CD4-positive, CD25-positive, alpha-beta regulatory T cell (primary cell): Measurements from ENCODE around the gene ACSM3. TPM values are rescaled to one million over a fixed set of nuclear protein-coding genes. Genes with fewer than 3 reads are reported as not detected.

Experiments
- ATAC-seq, 2 donors: fragments of 150-1000 bp; cut with Tn5 transposase; one replicate each; pipeline ENCODE4 v1.10.0; 2021; ENCODE audit warnings: low read depth in 2 of 2, moderate number of reproducible peaks in 2 of 2, moderate library complexity in 1 of 2
- DNase-seq, 3 donors: peaks; one replicate each; pipeline versions ENCODE4 v3.0.0 to v3.0.0-alpha.2; 2012 to 2022; ENCODE audit warnings: mixed read lengths in 1 of 3
- H3K27ac ChIP-seq: one replicate; pipeline ENCODE4 v1.7.0; 2013; ENCODE audit warnings: mild to moderate bottlenecking, low read length; ENCODE audit not compliant: insufficient read depth, poor library complexity, severe bottlenecking
- H3K27me3 ChIP-seq: one replicate; pipeline ENCODE4 v1.7.0; 2013; ENCODE audit warnings: low read length; ENCODE audit not compliant: control insufficient read depth, insufficient read depth
- H3K36me3 ChIP-seq: one replicate; pipeline ENCODE4 v1.7.0; 2013; ENCODE audit warnings: mild to moderate bottlenecking, low read length, moderate library complexity; ENCODE audit not compliant: control insufficient read depth, insufficient read depth
- H3K4me1 ChIP-seq: 2 replicates; pipeline ENCODE4 v1.7.0; 2013; ENCODE audit warnings: mild to moderate bottlenecking, low read length; ENCODE audit not compliant: insufficient read depth, control insufficient read depth, poor library complexity, severe bottlenecking
- H3K4me3 ChIP-seq: one replicate; pipeline ENCODE4 v1.7.0; 2013; ENCODE audit warnings: low read depth, mild to moderate bottlenecking, low read length, moderate library complexity
- H3K9me3 ChIP-seq, 2 experiments: 1 replicate in 1 of 2; 2 replicates in 1 of 2; pipeline ENCODE4 v1.7.0; 2013; ENCODE audit warnings: low read length in 2 of 2, mild to moderate bottlenecking in 1 of 2, moderate library complexity in 1 of 2; ENCODE audit not compliant: control insufficient read depth in 2 of 2
- H3K27ac Mint-ChIP-seq, 3 donors: one replicate each; pipeline ENCODE4 v1.8.0; 2020 to 2022; ENCODE audit warnings: mild to moderate bottlenecking in 3 of 3, mixed read lengths in 3 of 3, moderate library complexity in 2 of 3
- H3K27me3 Mint-ChIP-seq: one replicate; pipeline ENCODE4 v1.8.0; 2022; ENCODE audit warnings: mild to moderate bottlenecking, mixed read lengths
- H3K36me3 Mint-ChIP-seq: one replicate; pipeline ENCODE4 v1.8.0; 2020; ENCODE audit warnings: mixed read lengths
- H3K4me1 Mint-ChIP-seq, 4 donors: one replicate each; pipeline ENCODE4 v1.8.0; 2020 to 2022; ENCODE audit warnings: mixed read lengths in 4 of 4, mild to moderate bottlenecking in 1 of 4
- H3K4me3 Mint-ChIP-seq, 4 donors: one replicate each; pipeline ENCODE4 v1.8.0; 2020 to 2022; ENCODE audit warnings: mild to moderate bottlenecking in 4 of 4, mixed read lengths in 4 of 4, moderate library complexity in 3 of 4
- H3K9me3 Mint-ChIP-seq, 7 donors: one replicate each; pipeline ENCODE4 v1.8.0; 2020 to 2022; ENCODE audit warnings: mixed read lengths in 7 of 7, mild to moderate bottlenecking in 3 of 7, moderate library complexity in 2 of 7
- polyA plus RNA-seq, 4 donors: library from polyadenylated mRNA; unstranded; fragments of 300-500 nt; fragmentation: Illumina TruSeq; gene quantifications; one replicate each; pipeline ENCODE4 v1.2.3, GENCODE V29; 2021
- total RNA-seq: library from RNA; stranded (reverse); gene quantifications from one replicate; pipeline ENCODE4 v1.2.3, GENCODE V29; 2022

ACSM3 gene
- total and polyA plus RNA-seq, 5 donors from 2014 or later = 0.91 to 7.2 (median 3.2) TPM

DNA sequence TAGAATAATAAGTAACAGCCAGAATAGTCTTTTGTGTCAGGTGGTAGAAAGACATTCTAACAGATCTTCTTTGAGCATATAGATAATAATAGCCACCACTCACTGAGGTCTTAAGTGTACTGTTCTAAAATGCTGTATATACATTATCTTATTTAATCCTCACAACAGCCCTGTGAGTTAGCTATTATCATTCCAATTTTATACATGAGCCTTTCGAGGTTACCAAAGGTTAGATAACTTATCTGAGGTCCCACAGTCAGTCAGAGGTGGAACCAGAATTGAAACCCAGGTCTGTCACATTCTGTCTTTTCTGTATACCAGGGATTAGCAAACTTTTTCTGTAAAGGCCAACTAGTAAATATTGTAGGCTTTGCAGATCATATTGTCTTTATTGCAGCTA lies 65.7 kb downstream of the ACSM3 start:
- Mint-ChIP-seq H3K4me1 (peaks cover 0 to 14% (median 2%) of the 10 kb centered on the region in 4 donors), H3K27me3 (no peaks in the 10 kb centered on the region), H3K36me3 (peaks cover 2% of the 10 kb centered on the region), H3K27ac (no peak overlapping the region), H3K9me3 (peaks cover 0 to 2% (median 0%) of the 10 kb centered on the region in 7 donors), H3K4me3 (no peak overlapping the region)
- H3K27ac ChIP-seq = no peak overlapping the region
- no peak for ATAC-seq
- no peak for DNase-seq
- H3K9me3 ChIP-seq = no peaks in the 10 kb centered on the region
- H3K4me3 ChIP-seq = no peak overlapping the region
- H3K36me3 ChIP-seq = no peaks in the 10 kb centered on the region
- no peaks in the 10 kb centered on the region for H3K4me1 ChIP-seq
- no peaks in the 10 kb centered on the region for H3K27me3 ChIP-seq

DNA sequence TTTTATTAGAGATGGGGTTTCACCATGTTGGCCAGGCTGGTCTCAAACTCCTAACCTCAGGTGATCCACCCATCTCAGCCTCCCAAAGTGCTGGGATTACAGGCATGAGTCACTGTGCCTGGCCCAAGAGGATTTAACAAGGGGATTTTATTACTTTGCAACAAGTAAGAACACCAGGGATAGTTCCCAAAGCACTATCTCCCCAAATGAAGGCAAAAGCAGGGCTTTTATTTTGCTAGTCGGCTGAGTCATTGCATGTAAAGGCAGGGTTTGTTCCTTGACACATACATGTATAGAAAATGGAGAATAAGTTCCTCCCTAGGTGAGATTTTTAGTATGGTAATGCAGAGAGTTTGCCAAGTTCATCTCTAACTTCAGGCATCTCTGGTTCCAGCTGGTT lies 66.6 kb downstream of the ACSM3 start:
- DNase-seq (no peak), ATAC-seq (no peak)
- Mint-ChIP-seq H3K27me3 (no peaks in the 10 kb centered on the region), H3K4me1 (peaks cover 0 to 14% (median 2%) of the 10 kb centered on the region in 4 donors), H3K27ac (no peak overlapping the region), H3K36me3 (peaks cover 9% of the 10 kb centered on the region), H3K9me3 (peaks cover 0 to 9% (median 1%) of the 10 kb centered on the region in 7 donors), H3K4me3 (no peak overlapping the region)
- H3K4me1 ChIP-seq = no peaks in the 10 kb centered on the region
- H3K4me3 ChIP-seq = no peak overlapping the region
- H3K27ac ChIP-seq = no peak overlapping the region
- no peaks in the 10 kb centered on the region for H3K27me3 ChIP-seq
- no peaks in the 10 kb centered on the region for H3K9me3 ChIP-seq
- no peaks in the 10 kb centered on the region for H3K36me3 ChIP-seq

DNA sequence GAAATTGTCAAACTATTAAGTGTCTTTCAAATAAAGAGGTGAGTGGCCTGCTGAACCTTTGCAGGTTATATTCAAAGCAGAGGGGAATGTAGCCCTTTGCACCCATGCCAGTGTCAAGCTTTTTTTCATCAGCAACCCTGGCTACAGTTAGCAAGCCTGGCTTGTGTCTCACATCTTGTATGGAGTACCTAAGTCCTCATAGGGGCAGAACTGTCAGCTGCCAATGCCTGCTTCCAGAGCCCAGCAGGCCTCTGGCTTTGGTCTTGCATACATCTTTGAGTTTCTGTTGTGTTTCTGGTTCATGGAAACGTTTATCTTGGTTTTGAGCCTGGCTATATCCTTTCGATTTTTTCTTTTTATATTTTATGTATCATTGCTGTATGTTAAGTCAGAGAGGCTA lies 69.3 kb downstream of the ACSM3 start:
- Mint-ChIP-seq H3K27me3 (no peaks in the 10 kb centered on the region), H3K36me3 (peaks cover 22% of the 10 kb centered on the region)
- no peak for DNase-seq

DNA sequence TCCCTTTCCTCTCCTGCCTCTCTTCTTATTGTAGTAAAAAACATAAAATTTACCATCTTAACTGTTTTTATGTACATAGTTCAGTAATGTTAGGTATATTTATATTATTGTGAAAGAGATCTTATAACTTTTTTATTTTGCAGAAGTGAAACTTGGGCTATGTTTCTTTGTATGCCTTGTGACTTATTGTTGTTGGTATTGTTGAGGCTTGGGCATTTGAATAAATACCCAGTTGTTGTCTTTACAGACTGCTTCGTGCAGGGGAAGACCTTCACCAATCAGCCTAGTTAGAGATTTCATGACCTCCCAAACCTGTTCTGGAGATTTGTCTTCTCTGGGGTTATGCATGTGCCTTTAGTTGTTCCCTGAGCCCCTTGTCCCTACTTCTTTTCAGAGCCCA lies 74.4 kb downstream of the ACSM3 start:
- H3K4me3 ChIP-seq = no peak overlapping the region
- peaks cover 0 to 24% (median 5%) of the 10 kb centered on the region in 7 donors for H3K9me3 Mint-ChIP-seq
- no peak overlapping the region for H3K27ac Mint-ChIP-seq
- no peaks in the 10 kb centered on the region for H3K36me3 ChIP-seq
- DNase-seq (no peak), ATAC-seq (no peak)
- peaks cover 0 to 4% (median 0%) of the 10 kb centered on the region in 4 donors for H3K4me1 Mint-ChIP-seq
- H3K27ac ChIP-seq = no peak overlapping the region
- no peaks in the 10 kb centered on the region for H3K9me3 ChIP-seq
- H3K4me1 ChIP-seq = no peaks in the 10 kb centered on the region
- H3K36me3 Mint-ChIP-seq = peaks cover 22% of the 10 kb centered on the region
- H3K4me3 Mint-ChIP-seq = no peak overlapping the region
- no peaks in the 10 kb centered on the region for H3K27me3 ChIP-seq
- no peaks in the 10 kb centered on the region for H3K27me3 Mint-ChIP-seq

More for the DNA sequence above, 69.3 kb downstream of the ACSM3 start:
- Mint-ChIP-seq H3K4me3 (no peak overlapping the region), H3K4me1 (peaks cover 0 to 14% (median 2%) of the 10 kb centered on the region in 4 donors), H3K9me3 (peaks cover 0 to 24% (median 3%) of the 10 kb centered on the region in 7 donors), H3K27ac (no peak overlapping the region)
- no peaks in the 10 kb centered on the region for H3K36me3 ChIP-seq
- ATAC-seq = no peak
- no peak overlapping the region for H3K27ac ChIP-seq
- no peaks in the 10 kb centered on the region for H3K27me3 ChIP-seq
- H3K9me3 ChIP-seq = no peaks in the 10 kb centered on the region
- no peak overlapping the region for H3K4me3 ChIP-seq
- H3K4me1 ChIP-seq = no peaks in the 10 kb centered on the region

DNA sequence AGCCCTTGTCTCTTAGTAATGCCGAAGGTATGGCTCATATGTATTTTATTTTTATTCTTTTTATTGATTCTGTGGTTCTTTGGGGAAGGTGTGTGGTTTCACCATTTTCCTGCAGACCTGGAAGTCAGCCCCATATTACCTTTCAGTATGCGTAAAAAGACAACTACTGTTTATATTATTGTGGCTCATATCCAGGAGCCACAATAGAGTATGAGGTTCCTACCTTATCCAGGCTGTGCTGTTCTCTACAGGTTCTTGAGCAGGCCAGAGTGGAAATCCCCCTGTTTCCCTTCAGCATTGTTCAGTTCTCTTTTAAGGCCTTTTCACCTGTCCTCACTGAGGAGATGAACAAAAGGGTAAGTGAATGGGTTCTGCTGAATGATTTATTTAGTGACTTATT lies 75.7 kb downstream of the ACSM3 start:
- H3K36me3 ChIP-seq = no peaks in the 10 kb centered on the region
- H3K27ac ChIP-seq = no peak overlapping the region
- no peaks in the 10 kb centered on the region for H3K27me3 Mint-ChIP-seq
- H3K27me3 ChIP-seq = no peaks in the 10 kb centered on the region
- H3K9me3 Mint-ChIP-seq = peaks cover 0 to 23% (median 4%) of the 10 kb centered on the region in 7 donors
- no peaks in the 10 kb centered on the region for H3K9me3 ChIP-seq
- ATAC-seq (no peak), DNase-seq (no peak)
- no peak overlapping the region for H3K4me3 Mint-ChIP-seq
- no peak overlapping the region for H3K4me3 ChIP-seq
- peaks cover 4 to 10% (median 6%) of the 10 kb centered on the region in 4 donors for H3K4me1 Mint-ChIP-seq
- peaks cover 6% of the 10 kb centered on the region for H3K4me1 ChIP-seq
- H3K27ac Mint-ChIP-seq = no peak overlapping the region
- H3K36me3 Mint-ChIP-seq = peaks cover 20% of the 10 kb centered on the region

DNA sequence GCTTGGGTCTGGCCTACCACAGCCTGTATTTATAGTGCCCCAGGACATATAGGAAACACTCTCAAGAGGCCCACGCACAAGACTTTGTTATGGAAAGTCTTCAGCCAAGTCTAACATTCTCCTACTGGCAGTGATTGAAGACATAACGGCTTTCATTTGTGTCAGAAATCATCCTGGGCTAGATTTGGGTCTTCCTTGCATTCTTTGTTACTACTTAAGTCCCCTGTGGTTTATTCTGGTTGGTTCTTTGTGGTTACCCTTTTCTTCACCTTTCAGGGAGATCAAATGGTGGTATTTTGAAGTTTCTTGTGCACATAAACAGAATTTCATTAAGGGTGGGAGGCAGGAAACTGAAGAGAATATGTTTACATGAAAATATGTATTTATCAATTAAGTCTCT lies 80.2 kb downstream of the ACSM3 start:
- Mint-ChIP-seq H3K4me1 (peaks cover 6 to 19% (median 12%) of the 10 kb centered on the region in 4 donors), H3K36me3 (no peaks in the 10 kb centered on the region), H3K27ac (peak overlapping the region; percentile 18 to 72 (median 45)), H3K4me3 (peak overlapping the region in 1 of 4 donors; percentile 18), H3K9me3 (no peaks in the 10 kb centered on the region), H3K27me3 (no peaks in the 10 kb centered on the region)
- Histone ChIP-seq H3K9me3 (no peaks in the 10 kb centered on the region), H3K36me3 (no peaks in the 10 kb centered on the region), H3K4me1 (peaks cover 13% of the 10 kb centered on the region), H3K27ac (no peak overlapping the region), H3K27me3 (no peaks in the 10 kb centered on the region), H3K4me3 (no peak overlapping the region)
- DNase-seq (peak in 1 of 3 donors; percentile 16), ATAC-seq (peak in 1 of 2 donors; percentile 39)

GRCh38 chr16:20844588-20844987 lies 80.8 kb downstream of the ACSM3 start:
- DNase-seq (no peak), ATAC-seq (no peak)
- Mint-ChIP-seq H3K36me3 (no peaks in the 10 kb centered on the region), H3K9me3 (no peaks in the 10 kb centered on the region), H3K27ac (peak overlapping the region; percentile 45 to 96 (median 75)), H3K4me3 (no peak overlapping the region), H3K4me1 (peaks cover 6 to 19% (median 12%) of the 10 kb centered on the region in 4 donors), H3K27me3 (no peaks in the 10 kb centered on the region)
- Histone ChIP-seq H3K27ac (no peak overlapping the region), H3K4me3 (no peak overlapping the region), H3K9me3 (no peaks in the 10 kb centered on the region), H3K36me3 (no peaks in the 10 kb centered on the region), H3K4me1 (peaks cover 13% of the 10 kb centered on the region), H3K27me3 (no peaks in the 10 kb centered on the region)

- Mint-ChIP-seq H3K27me3 (no peaks in the 10 kb centered on the region), H3K27ac (no peak overlapping the region), H3K4me3 (no peak overlapping the region), H3K9me3 (no peaks in the 10 kb centered on the region), H3K4me1 (peaks cover 10 to 22% (median 12%) of the 10 kb centered on the region in 4 donors), H3K36me3 (no peaks in the 10 kb centered on the region)
- Histone ChIP-seq H3K4me3 (no peak overlapping the region), H3K4me1 (peaks cover 17% of the 10 kb centered on the region), H3K9me3 (no peaks in the 10 kb centered on the region), H3K27me3 (no peaks in the 10 kb centered on the region), H3K36me3 (no peaks in the 10 kb centered on the region), H3K27ac (no peak overlapping the region)
- ATAC-seq = no peak
- DNase-seq = no peak
Observed at GRCh38 chr16:20846030-20846429, 82.2 kb downstream of the ACSM3 start.
